Activated T-cell treated with anti-CD3 and anti-CD28 coated beads, Interleukin-2, amount 50 U/mL, for 1 hour (primary cell): Measurements from ENCODE around the gene POU3F1.
A peak's percentile ranks its signal among the peaks of the same experiment; 100 is the strongest.

Experiments
- DNase-seq: peaks from one replicate; pipeline ENCODE4 v3.0.0-alpha.2; 2020

The POU3F1 gene

DNA sequence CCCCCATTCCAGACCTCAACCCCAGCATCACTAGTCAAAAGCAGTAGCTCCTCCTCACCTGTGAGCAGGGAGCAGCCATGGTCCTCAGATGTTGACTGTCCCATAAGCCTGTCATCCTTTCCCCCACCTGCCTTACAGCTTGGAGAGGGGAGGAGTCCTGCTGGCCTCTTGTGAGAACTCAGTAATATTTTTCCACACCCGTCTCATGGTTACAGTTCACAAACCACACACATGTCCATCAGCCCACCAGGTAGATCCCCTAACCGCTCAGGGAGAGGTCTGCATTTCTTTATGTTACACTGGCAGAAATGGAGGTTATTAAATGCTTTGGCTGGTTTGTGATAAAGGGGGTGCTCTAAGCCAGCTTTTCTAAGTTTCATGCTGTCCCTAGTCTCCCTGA lies 26.3 kb upstream of the POU3F1 start:
- no peak for DNase-seq

DNA sequence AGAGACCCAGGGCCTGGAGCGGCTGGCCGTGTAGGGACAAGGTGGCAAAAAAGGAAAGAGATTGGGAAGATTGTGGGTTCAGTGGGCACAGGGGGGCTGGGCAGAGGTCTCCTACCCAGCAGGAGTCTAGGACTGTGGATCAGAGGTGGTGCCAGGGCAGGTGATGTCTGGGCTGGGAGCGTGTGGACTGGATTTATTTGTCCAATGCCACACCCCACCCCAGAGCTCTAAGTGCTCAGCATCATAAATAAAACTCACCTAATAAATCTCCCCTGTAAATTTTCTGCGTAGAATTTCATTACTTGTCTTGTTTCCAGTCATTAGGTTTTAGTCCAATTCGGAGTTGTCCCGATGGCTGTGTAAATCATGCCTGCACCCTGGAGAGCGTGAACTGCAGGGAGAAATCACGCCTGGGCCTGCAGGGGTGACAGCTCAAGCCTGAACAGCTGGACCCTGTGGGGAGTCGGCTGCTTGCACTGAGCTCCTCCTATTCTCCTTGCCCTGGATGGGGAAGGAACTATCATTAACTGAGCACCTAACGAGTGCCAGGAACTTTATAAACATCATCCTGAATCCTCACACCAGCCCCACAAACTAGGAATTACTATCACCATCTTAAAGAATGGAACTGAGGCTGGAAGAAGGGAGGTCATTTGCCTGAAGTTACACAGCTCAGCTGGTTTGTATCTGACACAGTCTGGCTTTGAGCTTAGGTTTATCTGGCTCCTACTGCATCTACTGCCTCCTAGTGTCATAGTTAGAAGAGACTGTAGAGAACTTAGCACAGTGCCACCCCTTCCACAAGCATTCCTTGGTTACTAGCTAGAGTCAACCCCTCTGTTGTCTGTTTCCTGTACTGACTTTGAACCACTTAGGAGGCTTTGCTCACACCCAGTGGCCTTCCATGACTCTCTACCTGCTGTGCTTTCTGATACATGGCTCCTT lies 25.0 kb upstream of the POU3F1 start:
- no peak for DNase-seq

DNA sequence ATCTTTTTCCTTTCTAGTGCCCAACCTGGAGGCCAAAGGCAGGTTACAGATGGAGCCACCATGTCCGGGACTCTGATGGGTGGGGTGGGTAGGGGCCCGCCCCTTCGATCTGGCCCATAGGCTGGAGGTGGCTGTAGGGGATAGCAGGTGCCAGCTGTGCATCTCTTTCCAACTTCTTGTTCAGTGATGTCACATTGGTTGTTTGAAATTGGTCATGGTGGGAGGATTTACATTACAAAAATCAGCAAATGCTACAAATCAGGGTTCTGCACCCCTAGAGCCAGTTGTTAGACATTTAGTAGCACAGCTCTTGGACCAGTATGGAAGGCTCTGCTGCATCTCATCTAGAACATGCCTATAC lies 22.4 kb upstream of the POU3F1 start:
- no peak for DNase-seq

DNA sequence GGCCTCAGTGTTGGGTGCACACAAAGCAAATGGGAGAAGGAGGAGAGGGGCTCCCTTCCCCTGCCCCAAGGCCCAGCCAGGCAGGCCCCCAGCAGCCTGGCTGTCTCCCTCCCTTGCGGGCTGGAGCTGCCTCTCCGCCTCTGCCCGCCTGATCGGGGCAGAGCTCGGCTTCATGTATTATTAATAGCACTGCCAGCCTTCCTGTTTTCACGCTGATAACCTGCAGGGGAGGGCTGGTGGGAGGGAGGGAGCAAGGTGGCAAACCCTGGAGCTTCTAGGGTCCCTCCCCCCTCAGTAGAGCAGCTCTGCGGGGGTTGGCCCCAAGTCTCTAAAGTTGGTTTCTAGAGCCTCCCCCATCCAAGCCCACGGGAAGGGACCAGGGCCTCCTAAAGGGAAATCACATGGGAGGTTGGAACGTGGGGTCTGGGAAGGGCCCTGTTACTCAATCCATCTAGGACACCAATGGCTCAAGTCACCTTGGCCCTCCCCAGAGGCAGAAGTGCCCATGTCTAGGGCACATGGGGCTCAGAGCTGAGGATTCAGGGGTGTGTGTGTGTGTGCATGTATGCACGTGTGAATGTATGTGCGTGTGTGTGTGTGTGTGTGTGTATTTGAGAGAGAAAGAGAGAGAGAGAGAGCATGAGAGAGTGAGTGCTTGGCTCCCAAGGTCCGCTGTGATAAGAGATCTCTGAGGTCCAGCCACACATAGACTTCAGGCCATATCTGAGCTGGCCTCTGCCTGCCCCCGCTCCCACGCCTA lies 21.8 kb upstream of the POU3F1 start:
- DNase-seq = no peak

DNA sequence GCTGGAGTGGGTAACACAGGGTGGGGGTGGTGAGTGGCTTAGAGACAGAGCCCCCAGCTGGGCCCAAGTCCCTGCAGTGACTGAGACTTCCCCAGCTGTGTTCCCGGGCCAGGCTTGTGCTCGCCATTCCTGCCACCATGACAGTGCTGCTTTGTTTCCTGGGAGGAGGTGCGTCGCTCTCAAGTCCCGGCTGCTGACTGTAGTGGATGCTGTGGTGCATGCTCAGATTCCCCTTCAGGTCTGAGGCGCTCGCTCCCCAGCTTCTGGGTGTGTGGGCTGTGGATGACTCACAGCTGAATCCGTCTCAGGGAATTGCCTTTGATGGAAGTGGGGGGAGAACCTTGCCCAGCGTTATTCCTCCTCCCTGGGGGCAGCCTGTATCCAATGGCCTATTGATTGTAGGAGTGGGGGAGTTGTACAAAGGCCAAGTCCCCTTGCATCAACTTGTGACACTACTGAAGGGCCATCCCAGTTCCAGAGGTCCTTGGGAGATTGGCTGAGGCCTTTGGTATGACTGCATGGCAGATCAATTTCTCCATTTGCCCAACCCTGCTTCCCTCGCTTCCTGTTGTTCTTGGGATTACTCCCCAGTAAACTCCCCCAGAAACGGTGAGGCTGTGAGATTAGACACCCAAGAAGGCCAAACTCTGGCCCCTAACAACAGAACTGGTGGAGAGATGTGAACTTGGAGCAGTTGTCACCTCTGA lies 17.8 kb upstream of the POU3F1 start:
- no peak for DNase-seq

DNA sequence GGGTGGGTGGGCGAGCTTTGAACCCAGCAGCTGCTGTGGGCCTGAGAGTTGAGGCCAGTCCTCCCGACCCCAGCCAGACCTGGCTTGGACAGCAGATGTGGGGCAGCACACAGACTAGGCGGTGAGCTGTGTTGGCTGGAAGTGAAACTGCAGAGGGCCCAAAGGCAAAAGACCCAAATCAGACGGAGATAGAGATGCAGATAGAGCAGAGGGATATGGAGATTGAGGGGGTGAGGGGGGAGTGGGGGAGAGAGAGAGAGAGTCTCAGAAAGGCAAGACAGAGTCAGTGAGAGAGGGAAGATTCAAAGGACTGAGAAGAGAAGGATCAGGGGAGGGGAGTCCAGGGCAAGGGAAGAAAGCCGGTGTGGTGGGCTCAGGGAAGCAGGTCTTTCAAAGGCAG lies 17.0 kb upstream of the POU3F1 start:
- no peak for DNase-seq

DNA sequence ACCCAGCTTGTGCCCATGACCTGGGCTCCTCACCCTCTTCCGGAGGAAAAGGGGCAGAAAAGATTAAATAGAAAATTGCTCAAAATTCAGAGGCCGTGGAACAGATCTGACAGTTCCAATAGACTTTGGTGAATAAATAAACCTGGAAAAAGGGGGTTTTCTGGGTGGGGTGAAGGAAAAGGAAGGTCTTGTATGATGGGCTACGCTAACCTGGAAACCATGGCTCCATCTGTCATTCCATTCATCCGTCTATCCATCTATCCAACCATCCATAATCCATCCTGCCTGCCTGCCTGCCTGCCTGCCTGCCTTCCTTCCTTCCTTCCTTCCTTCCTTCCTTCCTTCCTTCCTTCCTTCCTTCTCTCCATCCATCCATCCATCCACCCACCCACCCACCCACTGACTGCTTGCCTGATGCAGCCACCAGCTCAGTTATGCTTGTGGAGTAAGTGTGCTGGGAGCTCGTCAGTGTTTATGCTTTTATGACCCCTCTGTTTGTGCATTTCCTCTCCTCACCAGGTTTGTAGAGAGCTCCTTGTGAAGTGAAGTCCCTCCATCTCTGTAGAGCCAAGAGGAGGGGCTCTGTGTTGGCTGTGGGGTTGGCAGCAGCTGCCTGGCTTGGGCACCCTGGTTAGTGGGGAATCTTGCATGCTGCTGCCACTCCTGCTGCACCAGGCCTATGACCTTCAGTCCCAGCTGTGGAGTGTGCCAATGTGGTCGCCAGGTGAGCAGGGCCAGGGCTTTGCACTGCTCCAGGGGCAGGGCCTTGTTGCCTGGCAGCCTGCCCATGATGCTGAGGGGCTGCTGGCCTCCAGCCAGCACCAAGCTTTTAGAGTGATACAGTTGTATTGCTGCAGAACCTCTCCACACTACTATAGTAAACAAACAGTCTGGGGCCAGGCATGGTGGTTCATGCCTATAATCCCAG lies 16.0 kb upstream of the POU3F1 start:
- no peak for DNase-seq

DNA sequence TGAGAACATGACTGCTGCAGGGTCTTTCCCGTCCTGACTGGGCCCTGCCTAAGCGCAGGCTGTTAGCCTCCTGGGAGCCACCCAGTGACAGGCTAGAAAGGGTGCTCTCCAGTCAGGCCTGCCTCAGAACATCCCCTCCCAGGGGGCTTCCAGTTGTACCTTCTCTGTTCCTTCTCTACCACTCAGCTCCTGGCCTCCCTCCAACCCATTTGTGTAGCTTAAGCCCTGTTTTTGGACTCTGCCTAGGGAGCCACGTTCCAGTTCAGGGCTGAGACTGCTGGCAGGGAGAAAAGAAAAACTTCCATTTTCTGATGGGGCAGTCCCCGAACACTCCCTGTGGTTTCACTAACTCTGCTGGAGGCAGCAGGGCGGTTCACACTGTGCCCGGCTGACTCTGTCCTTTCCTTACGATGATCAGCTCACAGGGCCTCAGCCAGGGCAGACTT lies 15.3 kb upstream of the POU3F1 start:
- no peak for DNase-seq

DNA sequence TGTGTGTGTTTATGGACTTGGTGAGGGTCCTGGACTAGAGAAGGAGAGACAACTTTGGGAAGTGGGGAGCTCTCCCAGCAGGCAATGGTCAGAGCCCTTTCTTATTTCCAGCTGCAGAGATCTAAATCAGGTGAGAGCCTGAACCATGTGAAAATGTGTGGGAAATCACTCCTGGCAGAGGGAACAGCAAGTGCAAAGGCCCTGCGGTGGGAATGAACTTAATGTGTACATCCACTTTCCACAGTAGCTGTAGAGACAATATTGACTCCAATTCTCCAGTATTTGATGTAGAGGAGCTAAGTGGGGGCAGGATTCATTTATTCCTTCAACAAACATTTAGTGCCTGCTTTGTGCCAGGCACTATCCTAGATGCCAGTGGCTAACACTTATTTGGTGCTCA lies 14.7 kb upstream of the POU3F1 start:
- no peak for DNase-seq

DNA sequence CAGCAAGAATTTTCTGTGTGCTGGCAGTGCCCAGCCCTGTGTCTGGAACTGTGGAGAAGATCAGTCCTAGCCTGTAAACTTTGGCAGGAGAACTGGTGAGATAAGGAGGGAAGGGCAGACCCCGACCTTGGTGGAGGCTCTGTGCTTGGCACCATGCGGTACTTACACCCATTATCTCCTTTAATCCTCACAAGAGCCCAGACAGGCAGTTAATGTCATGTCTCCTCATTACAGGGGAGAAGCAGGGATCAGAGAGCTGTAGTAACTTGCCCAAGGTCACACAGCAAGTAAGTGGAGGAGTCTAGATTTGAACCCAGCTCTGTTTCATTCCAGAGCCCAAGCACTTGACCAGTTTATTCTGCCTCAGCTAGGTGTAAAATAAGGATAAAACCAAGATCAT lies 13.9 kb upstream of the POU3F1 start:
- DNase-seq = no peak

DNA sequence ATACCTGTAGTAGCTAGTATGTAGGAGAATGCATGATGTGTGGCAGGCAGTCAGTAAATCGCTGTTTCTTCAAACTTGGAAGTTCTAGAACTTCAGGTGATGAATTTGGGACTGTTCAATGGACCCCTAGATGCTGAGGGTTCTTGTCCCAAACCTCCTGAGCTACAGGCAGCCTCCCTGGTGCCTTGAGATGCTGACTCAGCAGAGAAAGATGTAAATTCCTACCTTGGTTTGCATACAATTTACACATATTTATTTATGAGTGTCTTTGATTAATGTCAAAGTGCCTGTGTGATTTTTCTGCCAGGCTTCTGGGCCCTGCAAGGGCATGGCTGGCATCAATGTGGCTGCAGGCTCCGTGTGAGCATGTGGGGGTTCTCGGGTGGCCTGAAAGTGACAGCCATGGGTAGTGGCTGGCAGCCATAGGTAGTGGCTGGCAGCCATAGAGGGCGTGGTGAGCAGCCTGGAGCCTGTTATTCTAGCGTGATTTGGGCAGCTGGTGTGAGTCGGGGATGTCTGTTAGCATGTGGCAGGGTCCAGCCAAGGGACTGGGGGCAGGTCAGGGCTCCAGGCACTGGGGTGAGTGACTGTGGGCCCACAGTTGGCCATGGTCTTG lies 13.2 kb upstream of the POU3F1 start:
- DNase-seq = no peak

DNA sequence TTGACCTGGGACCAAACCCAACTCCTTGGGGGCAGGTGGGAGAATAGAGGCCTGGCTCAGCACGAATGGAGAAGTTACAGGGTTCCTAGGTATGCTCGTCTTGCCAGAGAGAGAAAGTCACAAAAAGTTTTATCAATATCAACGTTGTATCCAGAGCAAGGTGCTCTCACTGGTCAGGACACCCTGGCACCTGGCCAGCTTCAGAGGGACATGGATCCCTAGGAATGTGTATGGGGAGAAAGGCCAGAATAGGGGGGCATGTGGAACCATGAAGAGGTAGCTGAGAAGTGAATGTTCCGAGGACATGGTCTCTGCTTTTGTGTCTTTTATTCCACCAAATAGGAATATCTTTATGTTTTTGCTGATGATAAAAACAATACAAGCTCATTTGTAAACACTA lies 9.4 kb upstream of the POU3F1 start:
- no peak for DNase-seq

DNA sequence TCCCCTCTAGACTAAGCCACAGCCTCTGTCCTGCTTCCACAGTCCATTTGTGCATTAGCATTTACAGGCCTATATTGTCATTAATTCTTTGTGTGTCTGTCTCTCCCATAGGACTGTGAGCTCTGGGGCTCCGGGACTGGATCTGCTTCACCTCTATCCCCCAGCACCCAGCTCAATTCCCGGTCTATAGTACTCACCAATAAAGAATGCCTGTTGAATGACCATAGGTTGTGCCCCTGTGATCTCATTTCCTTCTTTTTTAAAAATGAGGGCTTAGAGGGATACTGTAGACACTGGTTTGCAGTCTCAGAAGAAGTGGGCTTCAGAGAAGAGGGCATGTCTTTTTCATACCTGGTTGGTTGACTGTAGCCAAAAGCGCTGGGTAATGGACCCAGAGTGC lies 8.8 kb upstream of the POU3F1 start:
- no peak for DNase-seq

DNA sequence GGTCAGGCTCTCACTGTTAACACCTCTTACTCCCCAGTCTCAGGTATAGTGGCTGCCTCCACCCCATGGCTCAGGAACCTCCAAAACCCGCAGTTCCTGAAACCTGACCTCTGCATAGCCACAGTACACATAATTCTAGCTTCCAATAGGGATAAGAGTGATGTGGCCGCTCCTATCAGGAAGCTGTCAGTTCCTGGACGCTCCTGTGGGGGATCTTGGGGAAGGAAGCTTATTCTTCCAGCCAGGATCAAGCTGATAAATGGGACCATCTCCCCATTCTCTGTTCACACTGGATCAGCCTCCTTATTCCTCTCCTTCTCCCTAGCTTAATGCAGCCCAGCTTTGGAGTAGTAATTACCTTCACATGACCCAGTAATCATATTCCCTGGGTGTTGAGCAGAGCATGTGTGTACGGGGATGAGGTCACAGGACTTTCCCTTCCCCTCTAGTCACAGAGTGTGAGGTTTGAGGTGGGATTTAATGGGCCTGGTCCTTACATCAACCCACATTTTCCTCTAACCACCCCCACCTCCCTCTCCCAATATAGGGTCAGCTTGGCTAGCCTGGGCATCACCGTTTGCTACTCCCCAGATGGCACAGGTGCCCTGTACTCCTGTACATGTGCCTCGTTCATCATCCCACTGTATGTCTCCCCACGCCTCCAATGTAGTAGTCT lies 7.0 kb upstream of the POU3F1 start:
- DNase-seq = no peak

DNA sequence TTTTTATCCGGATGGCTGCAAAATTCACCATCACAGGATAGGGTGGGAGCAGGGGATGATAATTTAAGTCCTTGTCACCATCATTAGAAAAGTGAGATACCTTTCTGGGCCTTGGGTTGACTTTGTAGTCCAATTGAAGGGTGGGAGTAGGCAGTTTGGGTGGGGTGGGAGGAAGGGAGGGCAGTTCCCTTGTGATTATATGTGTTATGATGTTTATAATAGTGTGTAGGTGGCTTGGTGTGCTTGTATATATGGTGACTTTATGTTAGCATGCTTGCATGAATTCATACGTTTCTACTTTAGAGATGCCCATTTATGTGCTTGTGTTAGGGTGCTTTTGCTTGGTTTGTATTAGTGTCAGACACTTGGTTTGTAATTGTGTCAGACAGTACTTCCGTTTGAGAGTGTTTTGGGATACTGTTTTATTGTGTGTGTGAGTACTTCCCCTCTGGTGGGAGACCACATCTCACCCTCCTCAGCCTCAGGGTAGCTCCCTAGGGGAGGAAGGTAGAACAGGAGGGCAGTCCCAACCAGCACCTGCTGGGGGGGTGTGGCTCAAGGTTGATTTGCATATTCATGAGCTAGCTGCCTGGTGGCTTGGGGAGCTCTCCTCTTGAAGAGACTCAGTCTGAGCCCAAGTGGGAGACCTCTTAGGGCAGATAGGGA lies 6.3 kb upstream of the POU3F1 start:
- DNase-seq = no peak

DNA sequence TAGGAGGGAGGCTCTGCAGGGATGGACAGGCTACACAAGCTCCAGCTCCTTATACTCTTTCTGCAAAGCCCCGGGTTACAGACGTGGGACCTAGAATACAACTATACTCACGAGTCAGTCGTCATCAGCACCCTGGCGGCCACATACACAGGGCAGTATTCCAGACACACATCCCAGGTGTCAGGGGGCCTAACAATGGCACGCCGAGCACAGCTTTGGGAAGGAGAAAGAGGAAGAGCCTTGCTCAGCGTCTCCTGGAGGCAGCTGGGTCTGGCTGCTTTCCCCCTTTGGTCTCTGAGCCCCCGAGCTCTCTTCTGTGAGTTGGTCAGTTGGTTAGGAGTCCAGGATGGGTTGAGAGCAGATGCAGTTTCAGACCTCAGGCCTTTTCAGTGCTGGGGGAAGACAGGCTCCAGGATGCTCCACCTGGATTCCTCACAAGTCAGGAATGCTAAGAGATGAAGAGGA lies 4.5 kb upstream of the POU3F1 start:
- no peak for DNase-seq

DNA sequence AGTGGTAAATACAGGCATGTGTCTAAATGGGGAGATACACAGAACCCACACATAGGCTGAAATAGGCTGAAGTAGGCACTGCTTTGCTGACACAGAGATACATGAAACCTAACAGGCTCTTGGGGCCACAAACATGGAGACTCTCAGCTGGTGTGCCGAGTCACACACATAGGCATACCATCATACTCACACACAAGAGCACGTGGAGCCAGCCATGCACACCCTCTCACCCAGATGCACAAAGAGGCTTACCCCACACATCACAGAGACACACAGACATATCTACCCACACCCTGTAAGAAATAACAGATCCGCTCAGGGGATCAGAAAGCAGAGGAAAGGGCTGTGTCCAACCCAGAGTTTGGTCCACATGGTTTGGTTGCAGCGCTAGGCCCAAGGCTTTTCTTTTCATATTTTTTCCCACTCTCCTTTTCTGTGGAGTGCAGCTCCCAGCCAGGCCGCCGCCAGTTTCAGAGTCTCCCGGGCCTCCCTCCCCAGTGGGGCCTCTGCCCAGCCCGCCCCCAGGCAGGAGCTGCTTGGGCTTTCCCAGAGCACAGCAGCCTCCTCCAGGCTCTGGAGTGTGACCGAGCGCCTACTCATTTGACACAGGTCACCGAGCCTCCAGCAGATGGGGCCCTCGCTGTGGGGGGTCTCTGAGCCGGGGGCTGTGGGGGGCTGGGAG lies 3.9 kb upstream of the POU3F1 start:
- DNase-seq = no peak

DNA sequence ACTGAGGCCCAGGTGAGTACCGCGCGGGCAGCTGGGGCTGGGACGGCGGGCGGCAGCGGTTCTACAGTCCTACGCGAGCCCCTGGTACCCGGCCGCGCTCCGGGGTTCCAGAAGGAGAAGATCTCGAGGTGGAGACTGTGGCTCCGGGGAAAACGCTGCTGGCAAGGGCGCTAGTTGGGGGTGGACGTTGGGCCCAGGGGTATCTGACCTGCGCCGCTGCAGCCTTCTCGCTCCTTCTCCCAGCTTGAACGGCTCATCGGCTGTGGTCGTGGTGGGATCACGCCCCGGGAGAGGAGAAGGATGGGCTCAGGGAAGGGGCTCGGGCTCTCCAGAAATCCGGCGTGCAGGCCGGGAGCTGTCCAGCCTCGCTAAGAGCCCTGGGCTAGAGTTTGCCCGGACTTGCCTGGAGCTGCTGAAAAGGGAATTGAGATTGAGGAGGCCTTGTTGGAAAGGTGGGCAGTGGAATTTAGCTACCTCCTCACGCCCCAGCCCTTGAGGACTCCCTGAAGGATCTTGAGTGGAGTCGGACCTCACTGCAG lies 1.1 kb upstream of the POU3F1 start:
- DNase-seq = no peak

DNA sequence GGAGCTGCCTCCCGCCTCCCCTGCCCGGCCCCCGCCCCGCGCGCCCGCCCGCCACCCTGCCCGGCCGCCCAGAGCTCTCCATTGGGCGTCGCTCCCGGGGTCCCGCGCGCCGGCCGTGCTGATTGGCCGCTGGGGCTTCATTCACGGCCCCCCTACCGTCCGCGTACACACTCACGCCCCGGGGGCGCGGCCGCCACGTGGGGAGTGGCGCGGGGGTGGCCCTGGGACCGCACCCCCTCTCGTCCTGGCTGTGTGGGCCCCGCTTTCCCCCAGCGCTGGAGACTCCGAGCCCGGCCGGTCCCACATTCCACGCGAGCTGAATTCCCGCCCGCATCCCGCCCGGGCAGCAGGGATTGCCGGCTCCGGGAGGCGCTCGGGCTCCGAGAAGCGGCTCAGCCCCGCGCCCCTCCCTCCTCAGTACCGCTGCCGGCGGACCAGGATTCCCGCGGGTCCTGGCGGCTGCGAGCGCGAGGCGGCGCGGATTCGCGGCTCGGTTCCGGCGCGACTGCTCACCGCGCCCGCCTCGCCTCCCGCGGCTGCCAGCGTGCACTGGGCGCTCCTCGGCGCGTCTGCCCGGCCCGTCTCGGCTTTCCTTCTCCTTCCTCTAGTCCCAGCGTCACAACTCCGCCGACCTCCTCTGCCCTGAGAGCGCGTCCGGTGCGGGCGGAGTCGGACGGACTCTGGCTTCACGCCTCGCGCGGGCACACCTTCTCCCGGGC lies 450 bp upstream of the POU3F1 start:
- peak; percentile 77 for DNase-seq
